NOMO-1 (cell line): ENCODE measurements around the gene SRPX2.

Source experiments
- DNase-seq, 2 experiments: peaks; one replicate each; lab custom pipeline; 2025; ENCODE audit not compliant: unreplicated experiment in 2 of 2; lab: John Stamatoyannopoulos, UW

Gene SRPX2

GRCh38 chrX:100649550-100650356 is 5.8 kb downstream of the SRPX2 start:
- peak in 1 of 2 experiments; percentile 26 for DNase-seq

- no peak for DNase-seq
Measured at GRCh38 chrX:100650841-100651240, 6.8 kb downstream of the SRPX2 start.

GRCh38 chrX:100652266-100652665 is 8.3 kb downstream of the SRPX2 start:
- no peak for DNase-seq

- DNase-seq, result no peak
Measured at GRCh38 chrX:100654261-100654660, 10.3 kb downstream of the SRPX2 start.

- no peak for DNase-seq
Measured at GRCh38 chrX:100658941-100659381, 15.0 kb downstream of the SRPX2 start.

GRCh38 chrX:100659431-100660137 is 15.6 kb downstream of the SRPX2 start:
- no peak for DNase-seq

GRCh38 chrX:100662170-100662569 is 18.2 kb downstream of the SRPX2 start:
- DNase-seq, result no peak

GRCh38 chrX:100662796-100663195 is 18.8 kb downstream of the SRPX2 start:
- DNase-seq, result no peak

GRCh38 chrX:100663642-100664041 is 19.6 kb downstream of the SRPX2 start:
- DNase-seq, result no peak

- no peak for DNase-seq
Measured at GRCh38 chrX:100672966-100673365, 29.0 kb downstream of the SRPX2 start.

- DNase-seq, result no peak
Measured at GRCh38 chrX:100673397-100673953, 29.5 kb downstream of the SRPX2 start.

- peak; percentile 33 to 75 for DNase-seq
Measured at GRCh38 chrX:100674705-100675104, 30.7 kb downstream of the SRPX2 start.

GRCh38 chrX:100677611-100678181 is 33.7 kb downstream of the SRPX2 start:
- DNase-seq, result no peak

GRCh38 chrX:100680756-100681155 is 36.8 kb downstream of the SRPX2 start:
- DNase-seq, result no peak

GRCh38 chrX:100681599-100681998 is 37.6 kb downstream of the SRPX2 start:
- DNase-seq, result no peak

- no peak for DNase-seq
Measured at GRCh38 chrX:100682939-100683338, 38.9 kb downstream of the SRPX2 start.

- peak; percentile 24 to 69 for DNase-seq
Measured at GRCh38 chrX:100685284-100685996, 41.4 kb downstream of the SRPX2 start.

GRCh38 chrX:100685997-100686305 is 42.0 kb downstream of the SRPX2 start:
- DNase-seq, result no peak

- DNase-seq, result no peak
Measured at GRCh38 chrX:100687128-100687527, 43.1 kb downstream of the SRPX2 start.

- peak in 1 of 2 experiments; percentile 26 for DNase-seq
Measured at GRCh38 chrX:100687546-100687945, 43.5 kb downstream of the SRPX2 start.

GRCh38 chrX:100695302-100695701 is 51.3 kb downstream of the SRPX2 start:
- DNase-seq, result no peak
